CD14-positive monocyte (primary cell): ENCODE measurements around the gene PLOD2. TPM values are rescaled to one million over a fixed set of nuclear protein-coding genes. Genes with fewer than 3 reads are reported as not detected.

Experiments used
- DNase-seq, 3 donors: peaks; one replicate each; pipeline ENCODE4 v3.0.0-alpha.2; 2011 to 2022
- H2AFZ ChIP-seq: 2 replicates; pipeline ENCODE4 v1.6.0; 2012; ENCODE audit warnings: mild to moderate bottlenecking, low read depth, low read length, inconsistent platforms; ENCODE audit not compliant: insufficient read depth, poor library complexity, severe bottlenecking
- H3K27ac ChIP-seq, 2 donors: 1 replicate in 1 of 2; 2 replicates in 1 of 2; pipeline ENCODE4 v1.5.1; 2012 to 2013; ENCODE audit warnings: low read length in 2 of 2, control low read depth in 1 of 2, inconsistent platforms in 1 of 2, low read depth in 1 of 2, mild to moderate bottlenecking in 1 of 2
- H3K27me3 ChIP-seq, 2 donors: one replicate each; pipeline versions ENCODE4 v1.6.0 to v1.6.1; 2011 to 2013; ENCODE audit warnings: low read length in 2 of 2; ENCODE audit not compliant: control insufficient read depth in 2 of 2, insufficient read depth in 2 of 2
- H3K36me3 ChIP-seq, 2 donors: replicated peaks in 1 of 2; 1 replicate in 1 of 2; 2 replicates in 1 of 2; pipeline versions ENCODE4 v1.5.1 to v1.6.1; 2012 to 2013; ENCODE audit warnings: low read length in 2 of 2, control low read depth in 1 of 2, inconsistent platforms in 1 of 2, mild to moderate bottlenecking in 1 of 2; ENCODE audit not compliant: insufficient read depth in 2 of 2, control insufficient read depth in 1 of 2
- H3K4me1 ChIP-seq, 2 donors: 1 replicate in 1 of 2; 2 replicates in 1 of 2; pipeline versions ENCODE4 v1.5.1 to v1.6.1; 2012 to 2013; ENCODE audit warnings: low read length in 2 of 2, control low read depth in 1 of 2, inconsistent platforms in 1 of 2, mild to moderate bottlenecking in 1 of 2, moderate library complexity in 1 of 2; ENCODE audit not compliant: insufficient read depth in 2 of 2, control insufficient read depth in 1 of 2
- H3K4me2 ChIP-seq: replicated peaks from 2 replicates; pipeline ENCODE3; 2012; ENCODE audit warnings: low read length, moderate library complexity, mild to moderate bottlenecking; ENCODE audit not compliant: poor library complexity, severe bottlenecking; ENCODE audit errors: extremely low read depth
- H3K4me3 ChIP-seq, 3 experiments: fragments of 200-600 bp in 1 of 3; sonication (generic) in 1 of 3; replicated peaks in 1 of 3; 1 replicate in 2 of 3; 2 replicates in 1 of 3; pipeline ENCODE4 v1.5.1; 2011 to 2013; ENCODE audit warnings: low read length in 3 of 3, mild to moderate bottlenecking in 3 of 3, control low read depth in 2 of 3, low read depth in 2 of 3, inconsistent platforms in 1 of 3, moderate library complexity in 1 of 3
- H3K79me2 ChIP-seq: 2 replicates; pipeline ENCODE4 v1.6.0; 2012; ENCODE audit warnings: mild to moderate bottlenecking, control low read depth, inconsistent platforms, low read length, moderate library complexity; ENCODE audit not compliant: insufficient read depth
- H3K9ac ChIP-seq: 2 replicates; pipeline ENCODE4 v1.6.0; 2017; ENCODE audit warnings: low read length, mild to moderate bottlenecking; ENCODE audit not compliant: insufficient read depth, poor library complexity, severe bottlenecking
- H3K9me3 ChIP-seq, 2 donors: replicated peaks in 1 of 2; 1 replicate in 1 of 2; 2 replicates in 1 of 2; pipeline versions ENCODE4 v1.5.1 to v1.6.1; 2012 to 2013; ENCODE audit warnings: low read length in 2 of 2, control low read depth in 1 of 2; ENCODE audit not compliant: control insufficient read depth in 1 of 2, insufficient read depth in 1 of 2
- H4K20me1 ChIP-seq: 2 replicates; pipeline ENCODE4 v1.6.0; 2012; ENCODE audit warnings: mild to moderate bottlenecking, low read length, control low read depth, moderate library complexity; ENCODE audit not compliant: insufficient read depth
- H3K27ac Mint-ChIP-seq, 7 donors: one replicate each; pipeline ENCODE4 v1.8.0; 2020; ENCODE audit warnings: mild to moderate bottlenecking in 7 of 7, mixed read lengths in 7 of 7, moderate library complexity in 6 of 7, inconsistent platforms in 2 of 7
- H3K27me3 Mint-ChIP-seq, 3 donors: one replicate each; pipeline ENCODE4 v1.8.0; 2021 to 2022; ENCODE audit warnings: low read depth in 3 of 3, mild to moderate bottlenecking in 3 of 3, mixed read lengths in 3 of 3, moderate library complexity in 3 of 3, inconsistent platforms in 1 of 3
- H3K36me3 Mint-ChIP-seq, 2 donors: one replicate each; pipeline ENCODE4 v1.8.0; 2020; ENCODE audit warnings: mixed read lengths in 2 of 2, inconsistent platforms in 1 of 2, mild to moderate bottlenecking in 1 of 2
- H3K4me1 Mint-ChIP-seq: one replicate; pipeline ENCODE4 v1.8.0; 2020; ENCODE audit warnings: mild to moderate bottlenecking, mixed read lengths
- H3K4me3 Mint-ChIP-seq, 2 donors: one replicate each; pipeline ENCODE4 v1.8.0; 2020; ENCODE audit warnings: mild to moderate bottlenecking in 2 of 2, mixed read lengths in 2 of 2, moderate library complexity in 1 of 2
- H3K9me3 Mint-ChIP-seq, 7 donors: one replicate each; pipeline ENCODE4 v1.8.0; 2020 to 2022; ENCODE audit warnings: mixed read lengths in 7 of 7, mild to moderate bottlenecking in 6 of 7, moderate library complexity in 6 of 7, inconsistent platforms in 2 of 7
- CTCF ChIP-seq: fragments of 200-600 bp; IDR thresholded peaks from one replicate; pipeline ENCODE4 v1.8.0; 2022; ENCODE audit warnings: antibody characterized with exemption, mild to moderate bottlenecking
- WGBS: methylation state at CpG from one replicate; pipeline ENCODE4 v1.1.5; 2013; ENCODE audit warnings: missing lambda C conversion rate; ENCODE audit not compliant: insufficient coverage; 5-methylcytosine and 5-hydroxymethylcytosine counted together
- intact Hi-C, 2 donors: fragments of 100-400 bp; cut with micrococcal nuclease; formaldehyde crosslinking; loops; one replicate each; pipeline versions ENCODE4 v1.15.0 to v1.15.1; 2023
- polyA plus RNA-seq, 3 donors: library from polyadenylated mRNA; depleted of rRNA in 1 of 3; unstranded in 2 of 3; stranded (reverse) in 1 of 3; fragments of 300-500 nt in 2 of 3; fragments of >200 nt in 1 of 3; fragmentation: Illumina TruSeq in 2 of 3; gene quantifications; 1 replicate in 2 of 3; 2 replicates in 1 of 3; pipeline ENCODE4 v1.2.3, GENCODE V29; 2012 to 2021

PLOD2 gene
- polyA plus RNA-seq, 3 donors: not detected

GRCh38 chr3:146161663-146162002, 649 bp upstream of the PLOD2 start:
- peaks cover 42 to 57% of the 10 kb centered on the region in 2 donors for H3K27me3 ChIP-seq
- peak overlapping the region; percentile 77 for H2AFZ ChIP-seq
- Mint-ChIP-seq H3K27me3 (peaks cover 49 to 61% (median 56%) of the 10 kb centered on the region in 3 donors), H3K4me3 (peak overlapping the region; percentile 79 to 92), H3K27ac (no peak overlapping the region), H3K36me3 (peaks cover 0 to 4% of the 10 kb centered on the region in 2 donors), H3K9me3 (peaks cover 0 to 13% (median 3%) of the 10 kb centered on the region in 7 donors), H3K4me1 (peaks cover 20% of the 10 kb centered on the region)
- 26% methylated on average over 14 of the region's 15 CpGs for WGBS
- H3K27ac ChIP-seq: no peak overlapping the region
- peak overlapping the region; percentile 40 for H3K9ac ChIP-seq
- intact Hi-C loops: no loop called here
- H3K4me1 ChIP-seq: peaks cover 15 to 18% of the 10 kb centered on the region in 2 donors
- H3K36me3 ChIP-seq: no peaks in the 10 kb centered on the region
- H3K4me2 ChIP-seq: peak overlapping the region; percentile 87
- H4K20me1 ChIP-seq: no peaks in the 10 kb centered on the region
- H3K9me3 ChIP-seq: no peaks in the 10 kb centered on the region
- no peak for TF ChIP-seq CTCF
- no peak for DNase-seq
- H3K79me2 ChIP-seq: no peaks in the 10 kb centered on the region
- H3K4me3 ChIP-seq: peak overlapping the region; percentile 34 to 77 (median 47)

- no peaks in the 10 kb centered on the region for H3K36me3 ChIP-seq
- no peaks in the 10 kb centered on the region for H3K79me2 ChIP-seq
- no peak for DNase-seq
- no peaks in the 10 kb centered on the region for H3K9me3 ChIP-seq
- peak overlapping the region; percentile 40 for H3K9ac ChIP-seq
- Mint-ChIP-seq H3K4me3 (peak overlapping the region; percentile 71 to 84), H3K9me3 (peaks cover 0 to 13% (median 3%) of the 10 kb centered on the region in 7 donors), H3K27ac (peak overlapping the region in 1 of 7 donors; percentile 66), H3K36me3 (peaks cover 0 to 4% of the 10 kb centered on the region in 2 donors), H3K27me3 (peaks cover 50 to 63% (median 55%) of the 10 kb centered on the region in 3 donors), H3K4me1 (peaks cover 20% of the 10 kb centered on the region)
- under 1% methylated on average over 27 of the region's 35 CpGs for WGBS
- H3K4me1 ChIP-seq: peaks cover 15 to 18% of the 10 kb centered on the region in 2 donors
- no peak overlapping the region for H3K27ac ChIP-seq
- H3K4me3 ChIP-seq: peak overlapping the region; percentile 31 to 77 (median 34)
- H2AFZ ChIP-seq: peak overlapping the region; percentile 77
- TF ChIP-seq CTCF: no peak
- no peaks in the 10 kb centered on the region for H4K20me1 ChIP-seq
- intact Hi-C loops: no loop called here
- H3K4me2 ChIP-seq: peak overlapping the region; percentile 87
- peaks cover 42 to 57% of the 10 kb centered on the region in 2 donors for H3K27me3 ChIP-seq
These were observed 542 bp downstream of the PLOD2 start for GRCh38 chr3:146160321-146160963.
